Measurements from ENCODE around the gene SYCN.
"Not testable (repeated sequence)": the region's sequence is repeated elsewhere in the genome, so short reads cannot be mapped to it uniquely, and the experiment has no call there.

The SYCN gene

GRCh38 chr19:39203372-39204341 lies at the start of gene SYCN:
TSS of gene SYCN (minus strand) at chr19:39204263. CDS start at chr19:39204254, 9 bp downstream.
- no peak for DNase-seq

GRCh38 chr19:39253374-39254149 lies 49.5 kb upstream of the SYCN start:
- no peak for DNase-seq

DNA sequence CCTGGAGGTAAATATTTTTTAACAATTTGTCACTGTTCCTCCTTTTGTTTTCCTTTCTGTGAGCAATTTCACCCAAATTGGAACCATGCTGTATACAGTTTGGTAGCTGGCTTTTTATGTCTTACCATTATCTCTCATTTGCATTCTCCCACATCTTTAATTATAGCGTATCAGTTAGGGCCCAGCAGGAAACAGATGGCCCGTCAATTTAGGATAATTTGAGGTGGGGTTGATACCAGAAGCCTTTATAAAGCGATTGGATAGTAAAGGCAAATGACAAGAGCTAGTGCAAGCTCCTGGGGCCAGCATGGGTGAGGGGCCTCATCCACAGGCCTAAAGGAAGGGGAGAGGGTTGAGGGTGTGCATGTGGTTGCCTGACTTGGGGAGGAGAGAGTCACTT lies 48.4 kb upstream of the SYCN start:
- no peak for DNase-seq

GRCh38 chr19:39251846-39252245 lies 47.8 kb upstream of the SYCN start:
- no peak for DNase-seq

DNA sequence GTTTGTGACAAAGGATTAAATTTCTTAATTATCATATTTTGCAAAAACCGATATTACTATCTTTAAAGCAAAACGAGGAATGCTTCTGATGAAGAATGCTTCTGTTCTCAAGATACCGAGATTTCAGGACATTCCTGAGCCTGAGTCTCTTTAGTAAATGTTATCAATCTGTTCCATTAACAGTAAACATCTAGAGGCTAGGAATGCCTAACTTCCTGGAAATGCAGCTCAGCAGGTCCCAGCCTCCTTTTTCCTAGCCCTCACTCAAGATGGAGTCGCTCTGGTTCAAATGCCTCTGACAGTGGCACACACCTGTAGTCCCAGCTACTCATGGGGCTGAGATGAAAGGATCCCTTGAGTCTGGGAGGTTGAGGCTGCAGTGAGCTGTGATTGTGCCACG lies 47.0 kb upstream of the SYCN start:
- DNase-seq: no peak

GRCh38 chr19:39248806-39249205 lies 44.7 kb upstream of the SYCN start, which contains the start of gene IFNL4:
TSS of gene IFNL4 (minus strand) at chr19:39248856.
- no peak for DNase-seq

GRCh38 chr19:39247701-39248664 lies 43.9 kb upstream of the SYCN start:
- no peak for DNase-seq

DNA sequence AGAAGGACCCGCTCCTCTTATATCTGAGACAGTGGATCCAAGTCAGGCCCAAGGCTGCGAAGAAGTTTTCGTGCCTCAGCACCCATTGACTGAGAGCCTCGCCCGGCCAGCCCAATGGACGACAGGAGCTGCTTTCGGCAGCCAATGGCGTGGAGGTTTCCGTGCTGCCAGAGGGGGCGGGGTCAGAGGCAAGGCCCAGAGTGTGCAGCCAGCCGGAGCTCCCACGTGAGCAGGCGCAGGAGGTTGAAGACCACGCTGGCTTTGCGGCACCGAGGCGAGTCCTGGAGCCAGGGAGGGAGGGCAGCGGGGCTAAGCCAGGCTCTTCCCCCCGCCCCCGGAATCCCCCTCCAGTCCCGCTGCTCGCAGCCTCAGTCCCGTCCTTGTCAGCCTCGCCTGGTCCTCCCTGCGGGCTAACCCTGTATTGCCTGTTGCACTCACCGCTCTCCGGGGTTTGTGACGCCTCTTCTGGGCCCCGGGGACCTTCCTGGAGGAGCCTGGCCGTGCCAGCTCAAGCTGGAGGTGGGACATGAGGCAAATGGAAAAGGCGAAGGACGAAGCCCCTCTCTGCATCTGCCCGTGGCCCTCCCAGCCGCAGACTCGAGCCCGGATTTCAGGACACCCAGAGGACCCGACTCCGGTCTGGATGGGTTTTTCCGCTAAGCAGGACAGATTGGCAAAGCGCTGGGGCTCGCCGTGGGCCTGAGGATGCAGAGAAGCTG lies 43.0 kb upstream of the SYCN start:
- DNase-seq: no peak

DNA sequence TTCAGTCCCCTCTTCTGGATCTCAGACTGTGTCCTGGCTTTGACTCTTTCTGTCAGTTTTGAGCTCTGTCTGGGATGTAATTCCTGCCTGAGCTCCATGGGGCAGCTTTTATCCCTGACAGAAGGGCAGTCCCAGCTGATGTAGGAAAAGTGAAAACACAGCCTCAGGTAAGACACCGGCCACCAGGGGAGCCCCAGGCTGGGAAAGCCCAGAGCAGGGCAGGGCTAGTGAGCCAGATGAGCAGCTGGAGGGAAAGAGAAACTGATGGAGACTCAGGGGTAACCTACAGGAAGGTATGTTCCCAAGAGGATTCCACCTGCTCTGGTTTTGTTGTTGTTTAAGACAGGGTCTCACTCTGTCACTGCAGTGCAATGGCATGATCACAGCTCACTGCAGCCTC lies 41.1 kb upstream of the SYCN start:
- DNase-seq: not testable (repeated sequence)

- DNase-seq: not testable (repeated sequence)
These were observed 40.5 kb upstream of the SYCN start, which contains the start of gene IFNL3 for GRCh38 chr19:39244410-39245100. TSS of gene IFNL3 (minus strand) at chr19:39245006. CDS start at chr19:39244967, 39 bp downstream.

- not testable (repeated sequence) for DNase-seq
These were observed 39.7 kb upstream of the SYCN start for GRCh38 chr19:39243741-39244140.

DNA sequence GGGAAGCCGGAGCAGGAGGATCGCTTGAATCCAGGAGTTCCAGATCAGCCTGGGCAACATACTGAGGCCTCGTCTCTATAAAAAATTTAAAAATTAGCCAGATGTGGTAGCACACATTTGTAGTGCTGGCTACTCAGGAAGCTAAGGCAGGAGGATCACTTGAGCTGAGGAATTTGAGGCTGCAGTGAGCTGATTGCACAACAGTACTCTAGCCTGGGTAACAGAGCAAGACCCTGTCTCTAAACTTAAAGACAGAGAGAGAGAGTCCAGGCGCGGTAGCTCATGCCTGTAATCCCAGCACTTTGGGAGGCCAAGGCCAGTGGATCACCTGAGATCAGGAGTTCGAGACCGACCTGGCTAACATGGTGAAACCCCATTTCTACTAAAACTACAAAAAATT lies 36.4 kb upstream of the SYCN start:
- no peak for DNase-seq

- no peak for DNase-seq
These were observed 34.9 kb upstream of the SYCN start for GRCh38 chr19:39238944-39239343.

DNA sequence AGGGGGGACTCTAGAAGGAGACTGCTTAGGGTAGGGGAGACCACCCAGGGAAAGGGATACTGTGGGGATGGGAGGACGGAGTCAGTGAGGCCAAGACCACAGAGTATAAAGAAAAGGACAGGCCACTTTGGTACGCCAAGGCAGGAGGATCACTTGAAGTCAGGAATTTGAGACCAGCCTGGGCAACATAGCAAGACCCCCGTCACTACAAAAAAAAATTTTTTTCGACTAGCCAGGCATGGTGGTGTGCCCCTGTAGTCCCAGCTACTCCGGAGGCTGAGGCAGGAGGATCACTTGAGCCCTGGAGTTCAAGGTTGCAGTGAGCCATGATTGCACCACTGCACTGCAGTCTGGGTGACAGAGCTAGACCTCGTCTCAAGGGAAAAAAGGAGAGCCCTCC lies 34.1 kb upstream of the SYCN start:
- DNase-seq: no peak

GRCh38 chr19:39237200-39238184 lies 33.4 kb upstream of the SYCN start:
- DNase-seq: peak; percentile 24

DNA sequence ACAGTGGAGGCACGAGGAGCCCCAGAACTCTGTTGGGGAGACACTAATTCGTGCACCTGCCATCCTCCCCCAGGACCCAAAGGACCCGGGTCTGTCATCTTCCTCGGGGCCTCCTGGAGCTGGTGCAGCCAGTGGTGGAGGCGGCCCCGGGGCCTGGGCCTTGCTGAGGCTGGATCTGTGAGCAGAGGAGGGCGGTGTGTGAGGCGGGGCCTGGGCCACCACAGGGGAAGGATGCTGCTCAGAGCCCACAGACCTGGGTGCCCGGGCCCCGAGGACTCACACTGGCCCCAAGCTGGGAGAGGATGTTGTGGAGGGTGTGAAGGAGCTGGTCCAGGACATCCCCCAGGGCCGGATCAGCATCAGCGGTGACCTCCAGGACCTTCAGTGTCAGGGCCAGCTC lies 32.5 kb upstream of the SYCN start:
- DNase-seq: no peak

DNA sequence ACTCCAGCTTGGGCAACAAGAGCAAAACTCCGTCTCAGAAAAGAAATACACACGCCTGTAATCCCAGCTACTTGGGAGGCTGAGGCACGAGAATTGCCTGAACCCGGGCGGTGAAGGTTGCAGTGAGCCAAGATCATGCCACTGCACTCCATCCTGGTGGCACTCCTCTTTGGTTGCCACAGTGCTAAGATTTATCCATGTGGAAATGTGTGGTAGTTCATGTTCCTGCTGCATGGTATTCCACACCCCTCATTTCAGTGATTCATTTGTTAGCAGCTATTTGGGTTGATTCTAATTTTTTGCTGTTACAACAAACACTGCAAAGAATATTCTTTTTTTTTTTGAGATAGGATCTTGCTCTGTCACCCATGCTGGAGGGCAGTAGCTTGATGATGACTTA lies 28.6 kb upstream of the SYCN start:
- no peak for DNase-seq

GRCh38 chr19:39230096-39230764 lies 26.2 kb upstream of the SYCN start:
- no peak for DNase-seq

DNA sequence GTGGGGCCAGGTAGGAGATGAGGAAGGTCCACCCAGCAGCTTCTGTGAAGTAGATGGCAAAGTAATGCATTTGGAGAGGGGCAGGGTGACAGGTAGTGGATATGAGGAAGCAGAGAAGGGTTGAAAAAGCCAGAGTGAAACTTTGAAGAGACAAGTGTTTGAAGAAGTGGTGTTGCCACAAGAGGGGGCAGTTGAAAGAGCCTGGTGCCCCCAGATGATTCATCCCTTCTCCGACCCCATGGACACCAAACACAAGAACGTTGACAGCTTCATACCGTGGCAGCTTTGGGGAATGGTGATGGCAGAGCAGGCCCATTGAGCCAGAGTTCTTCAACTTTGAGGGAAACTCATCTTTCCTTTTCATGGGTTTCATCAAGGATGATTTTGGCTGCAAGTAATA lies 20.8 kb upstream of the SYCN start:
- DNase-seq: no peak

Data from activated CD4-positive, alpha-beta T cell treated with anti-CD3 and anti-CD28 coated beads for 1 hour (primary cell).